IPS DF 4.7 (cell line): ENCODE data around the gene ALG8.
"Not testable (repeated sequence)": the region's sequence is repeated elsewhere in the genome, so short reads cannot be mapped to it uniquely, and the experiment has no call there.

ENCODE experiments used
- DNase-seq: peaks from one replicate; pipeline ENCODE4 v3.0.0-alpha.2; 2013; ENCODE audit warnings: low spot score; ENCODE audit errors: extremely low read depth

The ALG8 gene

GRCh38 chr11:78071717-78072116 lies 67.7 kb downstream of the ALG8 start:
- DNase-seq: no peak

GRCh38 chr11:78070621-78071020 lies 68.8 kb downstream of the ALG8 start:
- no peak for DNase-seq

- DNase-seq: no peak
Measured at GRCh38 chr11:78069465-78069864, 70.0 kb downstream of the ALG8 start.

GRCh38 chr11:78067704-78068103 lies 71.7 kb downstream of the ALG8 start:
- DNase-seq: no peak

- no peak for DNase-seq
Measured at GRCh38 chr11:78066471-78066870, 73.0 kb downstream of the ALG8 start.

GRCh38 chr11:78065203-78065602 lies 74.2 kb downstream of the ALG8 start:
- DNase-seq: no peak

- no peak for DNase-seq
Measured at GRCh38 chr11:78063440-78064181, 75.8 kb downstream of the ALG8 start, which contains the start of gene THRSP. Gene THRSP, plus strand, starts transcription at chr11:78063861. Its CDS starts 21 bp downstream, at chr11:78063882.

GRCh38 chr11:78062671-78063070 lies 76.8 kb downstream of the ALG8 start:
- no peak for DNase-seq

GRCh38 chr11:78061921-78062311 lies 77.5 kb downstream of the ALG8 start:
- DNase-seq: no peak

GRCh38 chr11:78061088-78061920 lies 78.1 kb downstream of the ALG8 start:
- no peak for DNase-seq

GRCh38 chr11:78060533-78060932 lies 78.9 kb downstream of the ALG8 start:
- DNase-seq: no peak

GRCh38 chr11:78059749-78060328 lies 79.6 kb downstream of the ALG8 start:
- not testable (repeated sequence) for DNase-seq

- no peak for DNase-seq
Measured at GRCh38 chr11:78057462-78058055, 81.9 kb downstream of the ALG8 start.

GRCh38 chr11:78056093-78056492 lies 83.3 kb downstream of the ALG8 start:
- DNase-seq: no peak

GRCh38 chr11:78054971-78055370 lies 84.5 kb downstream of the ALG8 start:
- no peak for DNase-seq

- DNase-seq: no peak
Measured at GRCh38 chr11:78050964-78051831, 88.2 kb downstream of the ALG8 start.
